HepG2 (cell line): ENCODE data around the gene PTX4. TPM values are rescaled to one million over a fixed set of nuclear protein-coding genes. Genes with fewer than 3 reads are reported as not detected.

Experiments used
- ATAC-seq: fragments of 200-7000 bp; cut with Tn5 transposase; 3 replicates; pipeline ENCODE4 v1.9.1; 2020; ENCODE audit warnings: mild to moderate bottlenecking, moderate library complexity
- BruUV-seq: library from RNA; stranded (reverse); fragments of 400-500 nt; replicated peaks from 2 replicates; lab custom pipeline; 2021; lab: Mats Ljungman, UMichigan
- CTCF ChIA-PET: fragments of 300-600 bp; formaldehyde crosslinking; extraction: SDS; loops from one replicate; lab custom pipeline; 2021; ENCODE audit warnings: low total read pairs, inconsistent platforms, low intra/inter-chr PET ratio; lab: Yijun Ruan, JAX
- POLR2A ChIA-PET: fragments of 350-600 bp; sonication (Branson Sonifier 250); formaldehyde crosslinking; loops from one replicate; lab custom pipeline; 2020; ENCODE audit warnings: antibody characterized with exemption, inconsistent platforms; lab: Yijun Ruan, JAX
- DNase-seq: peaks from one replicate; pipeline ENCODE4 v3.0.0-alpha.2; 2015; ENCODE audit warnings: low spot score
- FAIRE-seq: peaks from 3 replicates; lab custom pipeline; 2011; peaks lifted over from hg19 to GRCh38; lab: Jason Lieb, UNC
- H2AFZ ChIP-seq: one replicate; pipeline ENCODE4 v1.6.1; 2011; ENCODE audit warnings: low read length, inconsistent platforms
- H3K27ac ChIP-seq: fragments of 300-600 bp; 3 replicates; pipeline ENCODE4 v1.8.0; 2011; ENCODE audit warnings: mixed run types, mild to moderate bottlenecking, mixed read lengths, low read length, inconsistent platforms; ENCODE audit not compliant: insufficient read depth; ENCODE audit errors: extremely low read length
- H3K27me3 ChIP-seq, 2 experiments: fragments of 200-600 bp in 1 of 2; 2 replicates in 1 of 2; 3 replicates in 1 of 2; pipeline versions ENCODE4 v1.6.0 to v1.8.0; 2011; ENCODE audit warnings: low read length in 2 of 2, mild to moderate bottlenecking in 2 of 2, moderate library complexity in 2 of 2, inconsistent platforms in 1 of 2; ENCODE audit not compliant: insufficient read depth in 2 of 2, control insufficient read depth in 1 of 2
- H3K36me3 ChIP-seq, 2 experiments: fragments of 200-600 bp in 1 of 2; replicated peaks in 1 of 2; 2 replicates in 1 of 2; 3 replicates in 1 of 2; pipeline versions ENCODE4 v1.5.1 to v1.8.0; 2011; ENCODE audit warnings: low read length in 2 of 2, inconsistent platforms in 1 of 2; ENCODE audit not compliant: insufficient read depth in 2 of 2, control insufficient read depth in 1 of 2
- H3K4me1 ChIP-seq: 2 replicates; pipeline ENCODE4 v1.5.1; 2012; ENCODE audit warnings: low read length, inconsistent platforms; ENCODE audit not compliant: insufficient read depth
- H3K4me2 ChIP-seq: 2 replicates; pipeline ENCODE4 v1.6.0; 2011; ENCODE audit warnings: low read depth, low read length, inconsistent platforms
- H3K4me3 ChIP-seq, 3 experiments: fragments of 200-600 bp in 1 of 3; sonication (generic), shearing (Covaris generic) in 1 of 3; replicated peaks in 1 of 3; 2 replicates each; pipeline ENCODE4 v1.5.1; 2011 to 2016; ENCODE audit warnings: low read length in 3 of 3, inconsistent platforms in 2 of 3, low read depth in 2 of 3, mild to moderate bottlenecking in 2 of 3, control low read depth in 1 of 3, mixed read lengths in 1 of 3; ENCODE audit not compliant: insufficient read depth in 1 of 3
- H3K79me2 ChIP-seq: one replicate; pipeline ENCODE4 v1.6.1; 2011; ENCODE audit warnings: low read length, inconsistent platforms; ENCODE audit not compliant: insufficient read depth
- H3K9ac ChIP-seq: 2 replicates; pipeline ENCODE4 v1.6.0; 2011; ENCODE audit warnings: mild to moderate bottlenecking, low read depth, low read length, inconsistent platforms; ENCODE audit not compliant: insufficient read depth
- H3K9me3 ChIP-seq: 2 replicates; pipeline ENCODE4 v1.5.1; 2012; ENCODE audit warnings: mild to moderate bottlenecking, low read length
- H4K20me1 ChIP-seq: 2 replicates; pipeline ENCODE4 v1.6.0; 2011; ENCODE audit warnings: inconsistent platforms, mild to moderate bottlenecking, low read length, moderate library complexity; ENCODE audit not compliant: insufficient read depth
- AGO2 ChIP-seq: fragments of 200-400 bp; formaldehyde crosslinking; optimal IDR thresholded peaks from 2 replicates; pipeline ENCODE3; 2017; ENCODE audit warnings: mild to moderate bottlenecking, low read depth, low read length, moderate library complexity
- ATF6 ChIP-seq: sonication (generic); formaldehyde crosslinking; conservative IDR thresholded peaks from 2 replicates; pipeline ENCODE4 v1.4.0; 2020; ENCODE audit warnings: missing genetic modification reagents
- FLYWCH1 ChIP-seq: sonication (generic); formaldehyde crosslinking; IDR thresholded peaks from 2 replicates; pipeline ENCODE4 v1.8.1; 2023; ENCODE audit warnings: mild to moderate bottlenecking, missing genetic modification reagents
- NCOA1 ChIP-seq: sonication (generic); formaldehyde crosslinking; IDR thresholded peaks from 2 replicates; pipeline ENCODE4 v1.9.0; 2021; ENCODE audit warnings: missing genetic modification reagents
- TBL1XR1 ChIP-seq: fragments of 150-350 bp; IDR thresholded peaks from 2 replicates; pipeline ENCODE4 v1.6.1; 2014; ENCODE audit warnings: borderline replicate concordance, low read length; ENCODE audit not compliant: partially characterized antibody
- ZNF550 ChIP-seq: sonication (generic); formaldehyde crosslinking; IDR thresholded peaks from 2 replicates; pipeline ENCODE4 v1.4.0; 2020; ENCODE audit warnings: mild to moderate bottlenecking, missing genetic modification reagents, borderline replicate concordance
- ZNF589 ChIP-seq: sonication (generic); formaldehyde crosslinking; conservative IDR thresholded peaks from 2 replicates; pipeline ENCODE4 v1.8.0; 2022; ENCODE audit warnings: mild to moderate bottlenecking, moderate library complexity, missing genetic modification reagents
- WGBS: methylation state at CpG from one replicate; pipeline ENCODE4 v1.1.6; 2017; ENCODE audit warnings: low lambda C conversion rate; 5-methylcytosine and 5-hydroxymethylcytosine counted together
- in situ Hi-C: cut with HindIII; loops from 2 replicates; pipeline ENCODE4 v1.10.0; 2017; ENCODE audit warnings: low pct_unique_long_range_greater_than_20kb; ENCODE audit not compliant: extremely low pct_ligation_motif_present
- intact Hi-C: fragments of 100-400 bp; cut with micrococcal nuclease; formaldehyde crosslinking; loops from one replicate; pipeline ENCODE4 v1.10.0; 2022; ENCODE audit not compliant: unreplicated experiment
- polyA plus RNA-seq, 8 experiments: library from polyadenylated mRNA; depleted of rRNA in 3 of 8; stranded (reverse) in 7 of 8; unstranded in 1 of 8; fragments of >200 nt; fragmentation: Illumina TruSeq in 4 of 8; extraction: Trizol in 4 of 8; gene quantifications; 2 replicates each; pipeline versions ENCODE4 v1.2.1 to v1.2.3, GENCODE V29; 2011 to 2016; ENCODE audit warnings: low read depth in 4 of 8, missing spikeins in 1 of 8, mixed read lengths in 1 of 8; ENCODE audit not compliant: insufficient read depth in 1 of 8
- total RNA-seq, 5 experiments: library from RNA; depleted of rRNA; stranded (reverse); fragments of >200 nt; fragmentation: Illumina TruSeq; extraction: Trizol; gene quantifications; 2 replicates each; pipeline ENCODE4 v1.2.3, GENCODE V29; 2016; ENCODE audit warnings: low read depth in 1 of 5

PTX4 gene
- total and polyA plus RNA-seq, 2 of the 13 experiments (the other 11 are each of a cell fraction or from before 2014, with no cell fraction given): 0.04 TPM; not detected in 1

DNA sequence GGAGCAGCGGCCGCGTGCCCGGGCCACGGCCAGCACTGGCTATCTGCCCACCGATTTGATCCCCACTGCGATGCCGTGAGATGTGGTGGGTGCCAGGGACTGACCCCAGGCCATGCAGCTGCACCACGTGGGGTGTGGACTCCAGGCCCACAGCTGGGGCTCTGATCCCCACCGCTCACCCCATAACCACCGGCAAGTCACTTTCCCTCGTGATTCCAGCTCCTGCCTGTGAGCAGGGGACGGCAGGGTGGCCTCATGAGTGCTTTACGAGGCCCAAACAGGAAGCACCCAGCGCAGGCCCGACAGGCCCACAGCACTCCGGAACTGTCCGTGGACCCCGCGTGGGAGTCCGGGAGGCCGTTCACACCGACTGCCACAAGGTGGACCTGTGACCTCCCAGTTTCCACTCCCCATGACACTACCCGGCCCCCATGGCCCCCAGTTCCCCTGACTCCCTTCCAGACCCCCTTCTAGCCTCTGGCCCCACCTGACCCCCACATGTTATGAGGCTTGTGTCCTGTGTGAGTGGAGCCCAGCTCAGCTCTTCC, 616 bp downstream of the PTX4 start:
- Histone ChIP-seq H3K27ac (no peak overlapping the region), H3K9ac (no peak overlapping the region), H3K4me3 (no peak overlapping the region), H2AFZ (no peak overlapping the region), H3K9me3 (no peaks in the 10 kb centered on the region), H3K4me1 (peaks cover 29% of the 10 kb centered on the region), H3K36me3 (no peaks in the 10 kb centered on the region), H3K4me2 (no peak overlapping the region), H3K79me2 (no peaks in the 10 kb centered on the region), H3K27me3 (peaks cover 3 to 47% of the 10 kb centered on the region in 2 experiments; a peak in 4 of 5 replicates), H4K20me1 (no peaks in the 10 kb centered on the region)
- CTCF ChIA-PET: no interaction called here
- WGBS: 80% methylated on average over 2 of the region's 24 CpGs
- no peak for FAIRE-seq
- in situ Hi-C loops (no loop called here), intact Hi-C loops (no loop called here)
- BruUV-seq: no TSS peak
- POLR2A ChIA-PET: no interaction called here
- TF ChIP-seq ATF6: no peak
- TF ChIP-seq TBL1XR1: no peak
- no peak for TF ChIP-seq NCOA1 (CRISPR knock-in tag)
- TF ChIP-seq ZNF589 (CRISPR knock-in tag): no peak
- TF ChIP-seq ZNF550 (CRISPR knock-in tag): no peak
- no peak for TF ChIP-seq AGO2
- no peak for TF ChIP-seq FLYWCH1 (CRISPR knock-in tag)
- no peak for ATAC-seq
- DNase-seq: no peak
